K562 (cell line): ENCODE data around the gene USP12. TPM values are rescaled to one million over a fixed set of nuclear protein-coding genes. Genes with fewer than 3 reads are reported as not detected.
A peak's percentile ranks its signal among the peaks of the same experiment; 100 is the strongest.

ENCODE experiments used
- BMI1 ChIP-seq: fragments of 150-350 bp; IDR thresholded peaks from 2 replicates; pipeline ENCODE4 v1.6.1; 2014; ENCODE audit warnings: low read length
- CEBPG ChIP-seq, 3 experiments: fragments of 200-800 bp in 1 of 3; sonication (Bioruptor generic) in 1 of 3; sonication (generic) in 1 of 3; formaldehyde crosslinking in 1 of 3; IDR thresholded peaks in 2 of 3; conservative IDR thresholded peaks in 1 of 3; 2 replicates each; pipeline versions ENCODE4 v1.6.1 to v1.8.0; 2016 to 2022; ENCODE audit warnings: missing compliant biosample characterization in 2 of 3, missing genetic modification characterization in 2 of 3, mild to moderate bottlenecking in 1 of 3, missing genetic modification reagents in 1 of 3
- CSDE1 ChIP-seq, 2 experiments: fragments of 450-650 bp; IDR thresholded peaks; 2 replicates each; pipeline ENCODE4 v1.6.1; 2016; ENCODE audit warnings: mild to moderate bottlenecking in 1 of 2
- FOS ChIP-seq: IDR thresholded peaks from 3 replicates; pipeline ENCODE4 v1.6.1; 2011; ENCODE audit not compliant: insufficient read length; ENCODE audit errors: extremely low read depth
- FOXK2 ChIP-seq, 2 experiments: fragments of 450-650 bp; IDR thresholded peaks in 1 of 2; conservative IDR thresholded peaks in 1 of 2; 2 replicates each; pipeline ENCODE4 v1.6.1; 2016; ENCODE audit warnings: low read depth in 2 of 2, mild to moderate bottlenecking in 1 of 2
- HCFC1 ChIP-seq: IDR thresholded peaks from 2 replicates; pipeline ENCODE4 v1.6.1; 2012; ENCODE audit warnings: low read depth, low read length, improper control_type of control experiment
- HMGN3 ChIP-seq: IDR thresholded peaks from 2 replicates; pipeline ENCODE4 v1.6.1; 2011; ENCODE audit warnings: borderline replicate concordance, low read depth, mild to moderate bottlenecking, mixed read lengths, low read length; ENCODE audit not compliant: insufficient read length; ENCODE audit errors: extremely low read depth
- HNRNPUL1 ChIP-seq: fragments of 200-400 bp; formaldehyde crosslinking; IDR thresholded peaks from 2 replicates; pipeline ENCODE4 v1.6.1; 2017; ENCODE audit warnings: low read length
- ILF3 ChIP-seq: fragments of 450-650 bp; IDR thresholded peaks from 2 replicates; pipeline ENCODE4 v1.6.1; 2018; ENCODE audit warnings: antibody characterized with exemption, mild to moderate bottlenecking, moderate library complexity, borderline replicate concordance
- NRF1 ChIP-seq, 2 experiments: fragments of 450-650 bp; IDR thresholded peaks in 1 of 2; conservative IDR thresholded peaks in 1 of 2; 2 replicates each; pipeline ENCODE4 v1.6.1; 2014; ENCODE audit warnings: mild to moderate bottlenecking in 2 of 2
- PHF8 ChIP-seq: fragments of 200-600 bp; sonication (generic); IDR thresholded peaks from 2 replicates; pipeline ENCODE4 v1.6.1; 2012; ENCODE audit warnings: mixed run types, mild to moderate bottlenecking, inconsistent platforms, low read length, moderate library complexity, borderline replicate concordance
- POLR2G ChIP-seq: fragments of 200-400 bp; formaldehyde crosslinking; IDR thresholded peaks from 2 replicates; pipeline ENCODE4 v1.6.1; 2017; ENCODE audit warnings: low read depth, mild to moderate bottlenecking, antibody characterized with exemption, low read length, moderate library complexity
- PRDM10 ChIP-seq: fragments of 450-650 bp; IDR thresholded peaks from 2 replicates; pipeline ENCODE4 v1.6.1; 2018; ENCODE audit not compliant: partially characterized antibody
- RBM34 ChIP-seq: fragments of 200-400 bp; formaldehyde crosslinking; IDR thresholded peaks from 2 replicates; pipeline ENCODE4 v1.6.1; 2018; ENCODE audit warnings: low read length, borderline replicate concordance; ENCODE audit not compliant: insufficient read depth
- SMARCA5 ChIP-seq: fragments of 450-650 bp; IDR thresholded peaks from 2 replicates; pipeline ENCODE4 v1.6.1; 2016
- SRSF1 ChIP-seq: fragments of 200-400 bp; formaldehyde crosslinking; IDR thresholded peaks from 2 replicates; pipeline ENCODE4 v1.6.1; 2017; ENCODE audit warnings: mild to moderate bottlenecking, low read depth, low read length, moderate library complexity
- STAT5A ChIP-seq: IDR thresholded peaks from 2 replicates; pipeline ENCODE4 v1.6.1; 2012; ENCODE audit warnings: low read length, inconsistent platforms, borderline replicate concordance
- XRCC3 ChIP-seq: fragments of 450-650 bp; IDR thresholded peaks from 2 replicates; pipeline ENCODE4 v1.6.1; 2017; ENCODE audit warnings: mild to moderate bottlenecking, moderate library complexity
- ZFPM2 ChIP-seq: fragments of 250-450 bp; sonication (Bioruptor Pico); IDR thresholded peaks from 2 replicates; pipeline ENCODE4 v1.5.1; 2022; ENCODE audit warnings: mild to moderate bottlenecking
- ZNF174 ChIP-seq: fragments of 250-450 bp; sonication (Bioruptor Pico); IDR thresholded peaks from 2 replicates; pipeline ENCODE4 v1.4.0; 2020; ENCODE audit warnings: mild to moderate bottlenecking
- ZNF23 ChIP-seq: fragments of 250-450 bp; sonication (Bioruptor Pico); IDR thresholded peaks from 2 replicates; pipeline ENCODE4 v1.4.0; 2020; ENCODE audit warnings: mild to moderate bottlenecking
- ZNF384 ChIP-seq: IDR thresholded peaks from 2 replicates; pipeline ENCODE4 v1.6.1; 2012; ENCODE audit warnings: low read depth, low read length, improper control_type of control experiment
- ZNF75A ChIP-seq: fragments of 450-650 bp; formaldehyde crosslinking; IDR thresholded peaks from 2 replicates; pipeline ENCODE4 v1.4.0; 2020; ENCODE audit warnings: mild to moderate bottlenecking
- ZNF785 ChIP-seq: fragments of 250-450 bp; sonication (Bioruptor Pico); IDR thresholded peaks from 2 replicates; pipeline ENCODE4 v1.4.0; 2020; ENCODE audit warnings: mild to moderate bottlenecking
- polyA plus RNA-seq, 8 experiments: library from polyadenylated mRNA; depleted of rRNA in 4 of 8; stranded (reverse) in 5 of 8; unstranded in 3 of 8; fragments of >200 nt; fragmentation: Nextera tagmentation in 2 of 8; fragmentation: Illumina TruSeq in 1 of 8; extraction: Ambion mirVana in 2 of 8; extraction: Trizol in 1 of 8; gene quantifications; 2 replicates each; pipeline versions ENCODE4 v1.2.1 to v1.2.3, GENCODE V29; 2011 to 2014; ENCODE audit warnings: inconsistent platforms in 1 of 8, missing spikeins in 1 of 8
- total RNA-seq, 7 experiments: library from RNA; depleted of rRNA in 6 of 7; stranded (reverse); fragments of >200 nt in 6 of 7; fragmentation: Illumina TruSeq in 2 of 7; extraction: Trizol in 2 of 7; gene quantifications; 2 replicates each; pipeline versions ENCODE4 v1.2.1 to v1.2.3, GENCODE V29; 2011 to 2021; ENCODE audit warnings: low replicate concordance in 1 of 7

USP12 gene
- total and polyA plus RNA-seq, 9 of the 15 experiments (the other 6 are each of a cell fraction or from before 2014, with no cell fraction given): 1.8 to 20.5 (median 13.3) TPM

GRCh38 chr13:27138457-27139093 lies 33.0 kb downstream of the USP12 start (continued):
- TF ChIP-seq PRDM10 (no peak), FOXK2 (conservative IDR thresholded peaks at IDR 0.05 in 1 of 2, IDR thresholded peaks at IDR 0.05 in 1 of 2; ENCODE audit: low read depth in 2 of 2) (peak; percentile 63 to 73; a peak in 3 of 4 replicates), ZNF384 (no peak), ZNF75A (CRISPR knock-in tag) (peak; percentile 83), NRF1 (conservative IDR thresholded peaks at IDR 0.05 in 1 of 2, IDR thresholded peaks at IDR 0.05 in 1 of 2) (no peak), ZNF23 (CRISPR knock-in tag) (peak; percentile 95), PHF8 (no peak), HMGN3 (no peak), RBM34 (no peak), ZFPM2 (CRISPR knock-in tag) (no peak), XRCC3 (no peak), STAT5A (peak; percentile 72), SRSF1 (no peak), SMARCA5 (no peak), BMI1 (no peak), ZNF174 (CRISPR knock-in tag) (0 out of 2 replicates have a peak, but pooled peaks have one; percentile 53), ILF3 (no peak), HCFC1 (no peak), CEBPG (CRISPR knock-in tag; IDR thresholded peaks at IDR 0.05) (no peak), CEBPG (tag; conservative IDR thresholded peaks at IDR 0.05 in 1 of 2, IDR thresholded peaks at IDR 0.05 in 1 of 2) (no peak), FOS (no peak), HNRNPUL1 (no peak), ZNF785 (peak; percentile 91), CSDE1 (IDR thresholded peaks at IDR 0.05) (no peak), POLR2G (no peak)
